GM19023 (cell line): ENCODE measurements around the gene AKR1D1.
"Not testable (repeated sequence)": the region's sequence is repeated elsewhere in the genome, so short reads cannot be mapped to it uniquely, and the experiment has no call there.

ENCODE experiments used
- ATAC-seq: cut with Tn5 transposase; IDR thresholded peaks from one replicate; pipeline ENCODE4 v1.9.1; 2021; ENCODE audit warnings: mild to moderate bottlenecking, moderate library complexity; ENCODE audit not compliant: unreplicated experiment

Gene AKR1D1

GRCh38 chr7:138072726-138073125 lies 3.5 kb upstream of the AKR1D1 start:
- no peak for ATAC-seq

- ATAC-seq: no peak
Observed at GRCh38 chr7:138074121-138074520, 2.1 kb upstream of the AKR1D1 start.

GRCh38 chr7:138074540-138074939 lies 1.7 kb upstream of the AKR1D1 start:
- no peak for ATAC-seq

- no peak for ATAC-seq
Observed at GRCh38 chr7:138075350-138075749, 909 bp upstream of the AKR1D1 start.

- not testable (repeated sequence) for ATAC-seq
Observed at GRCh38 chr7:138075786-138076185, 473 bp upstream of the AKR1D1 start.

DNA sequence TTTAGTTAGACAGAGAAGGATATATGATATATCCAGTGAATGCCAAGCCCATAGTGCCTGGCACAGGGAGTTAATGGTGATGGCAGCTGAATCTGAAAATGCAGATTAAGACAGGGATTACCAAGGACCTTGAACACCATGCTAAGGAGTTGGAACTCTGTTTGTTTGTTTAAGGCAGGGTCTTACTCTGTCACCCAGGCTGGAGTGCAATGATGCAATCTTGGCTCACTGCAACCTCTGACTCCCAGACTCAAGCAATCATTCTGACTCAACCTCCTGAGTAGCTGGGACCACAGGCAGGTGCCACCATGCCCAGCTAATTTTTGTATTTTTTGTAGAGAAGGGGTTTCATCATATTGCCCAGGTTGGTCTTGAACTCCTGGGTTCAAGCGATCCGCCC lies 1.6 kb downstream of the AKR1D1 start:
- ATAC-seq: no peak

DNA sequence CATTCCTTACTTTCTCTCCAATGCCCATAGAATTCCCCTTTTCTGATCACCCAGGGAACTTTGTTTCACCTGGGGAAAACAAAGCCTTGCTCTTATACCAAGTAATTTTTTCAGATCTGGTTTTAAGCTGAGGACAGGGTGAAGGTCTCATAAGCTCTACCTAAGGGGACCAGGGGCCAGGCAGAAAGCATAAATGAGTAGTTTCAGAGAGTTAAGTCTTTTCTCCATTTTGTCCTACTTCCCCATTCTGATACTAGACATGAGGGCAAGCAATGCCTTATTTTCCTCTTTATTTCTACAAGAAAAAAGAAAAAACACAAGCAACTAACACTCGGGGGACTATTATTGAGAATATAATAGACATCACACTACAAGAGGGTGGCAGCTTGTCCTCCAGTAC lies 2.9 kb downstream of the AKR1D1 start:
- no peak for ATAC-seq

GRCh38 chr7:138081868-138082267 lies 5.6 kb downstream of the AKR1D1 start:
- no peak for ATAC-seq

DNA sequence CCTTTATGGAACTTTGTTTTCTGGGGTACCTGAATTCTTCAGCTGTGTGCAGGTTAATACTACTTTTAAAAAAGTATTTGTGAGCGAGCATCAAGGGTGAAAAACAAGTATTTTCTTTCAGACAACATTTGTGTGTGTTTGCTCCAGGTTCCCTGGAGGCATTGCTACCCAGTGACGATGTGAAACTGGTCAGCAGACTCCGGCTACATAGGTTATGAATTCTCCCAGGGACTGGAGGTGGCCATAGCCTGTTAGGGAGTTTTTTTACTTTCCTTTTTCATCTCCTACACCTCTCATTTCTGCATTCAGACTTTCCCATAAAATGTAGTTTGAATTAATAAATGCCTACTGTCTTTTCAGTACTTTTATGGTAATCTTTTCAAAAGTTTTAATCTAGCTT lies 7.6 kb downstream of the AKR1D1 start:
- no peak for ATAC-seq

GRCh38 chr7:138086563-138087270 lies 10.5 kb downstream of the AKR1D1 start:
- no peak for ATAC-seq

DNA sequence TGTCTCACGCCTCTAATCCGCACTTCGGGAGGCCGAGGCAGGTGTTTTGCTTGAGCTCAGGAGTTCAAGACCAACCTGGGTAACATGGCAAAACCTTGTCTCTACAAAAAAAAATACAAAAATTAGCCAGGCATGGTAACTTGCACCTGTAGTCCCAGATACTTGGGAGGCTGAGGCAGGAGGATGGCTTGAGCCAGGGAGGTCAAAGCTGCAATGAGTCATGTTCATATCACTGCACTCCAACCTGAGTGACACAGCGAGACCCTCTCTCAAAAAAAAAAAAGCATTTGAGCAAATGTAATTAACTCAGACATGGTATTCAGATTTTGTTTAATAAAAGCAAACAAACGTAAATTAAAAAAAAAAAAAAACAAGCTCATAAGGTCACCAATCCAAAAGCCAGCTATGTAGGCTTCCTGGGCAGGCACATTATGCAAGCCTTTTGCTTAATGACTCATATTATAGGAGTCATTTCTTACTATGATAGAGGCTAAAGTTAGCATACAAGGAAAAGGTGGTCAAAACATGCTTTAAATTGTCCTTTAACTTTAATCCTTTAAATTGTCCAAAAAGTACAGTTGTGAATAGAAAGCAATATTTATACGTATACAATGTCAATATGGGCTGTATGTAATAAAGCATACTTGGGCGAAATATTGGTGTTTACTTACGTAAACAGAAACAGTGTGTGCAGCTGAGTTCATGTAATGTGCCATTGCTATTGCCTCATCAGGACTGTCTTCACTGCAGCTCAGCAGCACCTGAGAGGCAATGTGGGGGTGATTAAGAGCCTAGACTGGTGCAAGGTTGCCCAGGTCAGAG lies 13.0 kb downstream of the AKR1D1 start:
- no peak for ATAC-seq

DNA sequence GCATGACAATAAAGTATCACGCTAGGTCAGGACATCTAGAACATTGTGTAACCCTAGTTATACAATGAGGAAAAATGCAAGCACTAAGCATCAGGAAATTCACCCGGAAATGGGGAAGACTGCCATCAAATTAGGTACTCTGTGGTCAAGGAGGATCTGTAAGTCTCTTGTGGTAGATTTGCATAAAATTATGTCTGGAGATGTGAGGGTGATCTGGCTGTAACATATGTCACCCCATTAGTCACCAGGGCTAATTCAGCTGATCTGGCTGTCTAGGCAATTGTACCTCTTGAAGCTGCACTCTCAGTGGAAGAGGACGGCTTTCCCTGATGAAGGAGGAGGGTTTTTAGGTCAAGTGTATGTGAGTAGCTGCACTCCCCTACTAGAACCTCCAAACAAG lies 14.8 kb downstream of the AKR1D1 start:
- ATAC-seq: no peak

- not testable (repeated sequence) for ATAC-seq
Observed at GRCh38 chr7:138091840-138092239, 15.6 kb downstream of the AKR1D1 start.

DNA sequence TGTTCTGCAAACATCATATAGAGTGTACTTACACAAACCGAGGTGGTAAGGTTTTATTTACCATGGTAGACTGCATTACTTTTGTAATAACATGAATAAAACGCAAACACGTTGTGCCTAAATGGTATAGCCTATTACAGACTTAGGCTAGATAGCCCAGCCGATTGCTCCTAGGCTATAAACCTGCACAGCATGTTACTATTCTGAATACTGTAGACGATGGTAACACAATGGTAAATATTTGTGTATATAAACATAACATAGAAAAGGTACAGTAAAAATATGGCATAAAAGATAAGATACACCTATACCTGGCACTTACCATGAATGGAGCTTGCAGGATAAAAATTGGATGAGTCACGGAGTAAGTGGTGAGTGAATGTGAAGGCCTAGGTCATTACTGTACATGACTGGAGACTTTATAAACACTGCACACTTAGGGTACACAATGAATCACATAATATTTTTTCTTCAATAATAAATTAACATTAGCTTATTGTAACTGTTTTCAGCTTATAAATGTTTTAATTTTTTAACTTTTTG lies 16.3 kb downstream of the AKR1D1 start:
- ATAC-seq: no peak

GRCh38 chr7:138095972-138096935 lies 20.0 kb downstream of the AKR1D1 start:
- no peak for ATAC-seq

DNA sequence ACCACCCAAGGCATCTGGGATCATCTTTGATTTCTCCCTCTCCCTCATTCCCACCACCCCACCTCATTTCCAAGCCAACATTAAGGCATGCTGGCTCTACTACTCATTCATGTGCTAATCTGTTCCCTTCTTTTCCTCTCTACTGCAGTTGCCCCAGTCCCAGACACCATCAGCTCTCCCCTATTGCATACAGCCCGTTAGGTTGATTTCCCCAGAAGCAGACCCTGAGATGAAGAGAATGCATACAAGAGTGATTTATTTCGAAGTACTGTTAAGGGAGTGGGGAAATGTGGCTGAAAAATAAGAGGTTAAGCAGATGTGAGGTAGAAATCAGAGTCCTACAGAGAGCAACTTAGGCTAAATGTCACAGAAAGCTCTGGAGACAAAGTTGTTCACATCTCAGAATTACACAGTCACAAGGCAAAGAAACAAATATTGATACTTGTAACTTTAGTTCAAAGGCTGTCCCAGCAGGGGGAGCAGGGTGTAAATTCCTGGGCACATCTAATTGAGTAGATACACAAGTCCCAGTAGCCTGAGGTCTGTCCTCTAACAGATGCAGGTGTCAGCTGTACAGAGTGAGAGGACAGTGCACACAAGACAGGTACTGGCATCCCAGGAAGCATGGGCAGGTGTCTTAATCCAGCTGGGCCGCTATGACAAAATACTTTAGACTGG lies 20.9 kb downstream of the AKR1D1 start:
- ATAC-seq: no peak

GRCh38 chr7:138099813-138100212 lies 23.6 kb downstream of the AKR1D1 start:
- ATAC-seq: no peak

- ATAC-seq: no peak
Observed at GRCh38 chr7:138105221-138105620, 29.0 kb downstream of the AKR1D1 start.

GRCh38 chr7:138115047-138115446 lies 38.8 kb downstream of the AKR1D1 start:
- ATAC-seq: no peak

DNA sequence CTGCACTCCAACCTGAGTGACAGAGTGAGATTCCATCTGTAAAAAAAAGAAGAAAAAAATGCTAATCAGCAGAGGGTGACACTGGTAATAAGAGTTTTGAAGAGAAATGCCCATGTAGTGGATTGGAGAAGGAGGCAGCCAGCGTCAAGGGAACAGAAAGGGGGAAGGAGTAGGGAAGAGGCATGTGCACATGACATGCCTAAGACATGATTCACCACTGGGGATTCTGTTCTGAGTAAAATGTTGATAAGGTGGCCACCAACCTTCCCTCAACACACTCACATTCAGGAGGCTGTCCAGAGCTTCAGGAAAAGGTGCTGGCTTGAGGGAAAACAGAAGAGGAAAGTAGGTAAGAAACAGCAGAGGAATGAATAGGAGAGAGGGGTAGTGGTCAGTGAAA lies 39.9 kb downstream of the AKR1D1 start:
- no peak for ATAC-seq
